CD4-positive, alpha-beta T cell treated with Interleukin-17A for 4 hours (primary cell): ENCODE measurements around the gene ZFP57.

Experiments
- DNase-seq: peaks from one replicate; pipeline ENCODE4 v3.0.0-alpha.2; 2020; ENCODE audit warnings: mixed read lengths

The ZFP57 gene

DNA sequence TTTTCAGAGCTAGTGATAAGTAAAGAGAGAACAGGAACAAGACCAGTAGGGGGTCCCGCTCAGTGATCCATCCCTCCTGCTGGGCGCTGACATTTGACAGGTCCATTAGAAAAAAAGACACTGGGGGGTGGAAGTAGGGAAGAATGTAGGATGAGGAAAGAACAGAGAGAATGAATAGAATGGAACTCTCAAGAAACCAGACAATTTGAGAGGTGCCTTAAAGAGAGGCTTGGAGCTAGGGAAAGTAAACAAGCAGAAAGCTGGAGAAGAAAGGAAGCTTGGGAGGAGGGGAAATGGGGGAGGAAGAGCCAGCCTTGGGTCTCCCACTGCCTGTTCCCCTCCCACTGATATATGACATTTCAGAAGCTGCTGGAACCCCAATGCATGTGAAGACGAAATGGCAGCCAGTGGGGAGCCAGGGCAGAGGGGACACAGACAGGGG is 56.4 kb downstream of the ZFP57 start:
- no peak for DNase-seq
